ENCODE measurements around the gene RNU6-1.

Gene RNU6-1

GRCh38 chr15:67839929-67840748 is at the start of gene RNU6-1:
RNU6-1 (minus strand) TSS chr15:67840045.
- DNase-seq = peak; percentile 96 to 97

GRCh38 chr15:67887776-67888175 is 47.9 kb upstream of the RNU6-1 start:
- DNase-seq = no peak

GRCh38 chr15:67885861-67886260 is 46.0 kb upstream of the RNU6-1 start:
- DNase-seq = no peak

- no peak for DNase-seq
These were observed 45.3 kb upstream of the RNU6-1 start for GRCh38 chr15:67885175-67885523.

GRCh38 chr15:67884514-67885174 is 44.8 kb upstream of the RNU6-1 start:
- peak; percentile 24 to 26 for DNase-seq

- no peak for DNase-seq
These were observed 44.2 kb upstream of the RNU6-1 start for GRCh38 chr15:67884009-67884408.

- DNase-seq = no peak
These were observed 43.5 kb upstream of the RNU6-1 start for GRCh38 chr15:67883234-67883773.

GRCh38 chr15:67882487-67883233 is 42.8 kb upstream of the RNU6-1 start:
- DNase-seq = peak in 1 of 2 donors; percentile 16

- DNase-seq = peak in 1 of 2 donors; percentile 30
These were observed 40.9 kb upstream of the RNU6-1 start for GRCh38 chr15:67880651-67881182.

GRCh38 chr15:67879440-67880129 is 39.7 kb upstream of the RNU6-1 start:
- DNase-seq = no peak

- no peak for DNase-seq
These were observed 38.9 kb upstream of the RNU6-1 start for GRCh38 chr15:67878712-67879206.

GRCh38 chr15:67873777-67874176 is 33.9 kb upstream of the RNU6-1 start:
- DNase-seq = no peak

GRCh38 chr15:67870868-67871408 is 31.1 kb upstream of the RNU6-1 start:
- DNase-seq = no peak

- DNase-seq = no peak
These were observed 29.9 kb upstream of the RNU6-1 start for GRCh38 chr15:67869701-67870100.

- DNase-seq = no peak
These were observed 25.9 kb upstream of the RNU6-1 start for GRCh38 chr15:67865766-67866165.

GRCh38 chr15:67865331-67865730 is 25.5 kb upstream of the RNU6-1 start:
- DNase-seq = no peak

GRCh38 chr15:67863442-67863987 is 23.7 kb upstream of the RNU6-1 start:
- peak; percentile 63 to 67 for DNase-seq

GRCh38 chr15:67862750-67863441 is 23.1 kb upstream of the RNU6-1 start:
- DNase-seq = no peak

GRCh38 chr15:67861983-67862382 is 22.1 kb upstream of the RNU6-1 start:
- no peak for DNase-seq

GRCh38 chr15:67859331-67859946 is 19.6 kb upstream of the RNU6-1 start:
- no peak for DNase-seq

- DNase-seq = no peak
These were observed 17.4 kb upstream of the RNU6-1 start for GRCh38 chr15:67857220-67857619.

Data from CD4-positive, alpha-beta T cell treated with Interleukin-4 for 1 hour (primary cell).